ENCODE results near the gene MAPK8IP1. TPM values are rescaled to one million over a fixed set of nuclear protein-coding genes. Genes with fewer than 3 reads are reported as not detected.

The MAPK8IP1 gene
- total RNA-seq, 1 donor from 2014 or later: 5.9 TPM

Other genes starting within 250 kb of the MAPK8IP1 start
- gene CHST1, start 220.0 kb upstream of the MAPK8IP1 start, total RNA-seq: 3.2 TPM
- gene SLC35C1, start 80.5 kb upstream of the MAPK8IP1 start, total RNA-seq: 6.0 TPM
- 69.8 TPM for gene CRY2, start 38.2 kb upstream of the MAPK8IP1 start, total RNA-seq
- not detected for gene FREY1, start 21.6 kb downstream of the MAPK8IP1 start, total RNA-seq
- gene PEX16, start 32.2 kb downstream of the MAPK8IP1 start, total RNA-seq: 10.4 TPM
- gene LARGE2, start 37.0 kb downstream of the MAPK8IP1 start, total RNA-seq: not detected
- gene PHF21A, start 235.8 kb downstream of the MAPK8IP1 start, total RNA-seq: 35.4 TPM